ENCODE data around the gene GNG14. TPM values are rescaled to one million over a fixed set of nuclear protein-coding genes. Genes with fewer than 3 reads are reported as not detected.

GNG14 gene
- total and polyA plus RNA-seq, 11 donors, result not detected

- ATAC-seq, result no peak
- H3K9me3 ChIP-seq, result no peaks in the 10 kb centered on the region
- H3K27ac ChIP-seq, result no peak overlapping the region
- H3K4me3 ChIP-seq, result no peak overlapping the region
- DNase-seq, result no peak
- H3K4me1 ChIP-seq, result peaks cover 4 to 25% (median 12%) of the 10 kb centered on the region in 12 donors
- intact Hi-C loops (cut with DNase I), result loop anchor here in 3 of 10 donors (5.0 kb wide), 3 partner anchors 41 to 131 kb away; no protein-coding TSS in a partner anchor
- WGBS, 4 donors, result 96 to 100% (median 97%) methylated on average over 3 of the region's 3 CpGs
- peaks cover 2 to 81% (median 78%) of the 10 kb centered on the region in 9 donors for H3K36me3 ChIP-seq
- TF ChIP-seq POLR2A (IDR thresholded peaks at IDR 0.05) (no peak), CTCF (IDR thresholded peaks at IDR 0.05) (no peak)
- H3K27me3 ChIP-seq, result no peaks in the 10 kb centered on the region
These were observed 28.1 kb downstream of the GNG14 start for GRCh38 chr19:12715929-12716328.

GRCh38 chr19:12720296-12720695, 32.5 kb downstream of the GNG14 start:
- ATAC-seq (no peak), DNase-seq (no peak)
- WGBS, 4 donors, result 76 to 84% (median 79%) methylated on average over 10 of the region's 10 CpGs
- H3K4me3 ChIP-seq, result peak overlapping the region in 10 of 12 donors; percentile 65 to 98 (median 82)
- peaks cover 0 to 40% (median 37%) of the 10 kb centered on the region in 9 donors for H3K36me3 ChIP-seq
- no peaks in the 10 kb centered on the region for H3K27me3 ChIP-seq
- intact Hi-C loops (cut with DNase I), result loop anchor here in 3 of 10 donors (5.0 kb wide), 2 partner anchors 38 to 82 kb away; partner anchors contain the start of genes PRDX2 (in 2 of the 3), THSD8 (in 2 of the 3) and DHPS (in 1 of the 3)
- no peaks in the 10 kb centered on the region for H3K9me3 ChIP-seq
- H3K4me1 ChIP-seq, result peaks cover 4 to 44% (median 33%) of the 10 kb centered on the region in 12 donors
- no peak for TF ChIP-seq CTCF (IDR thresholded peaks at IDR 0.05)
- no peak for TF ChIP-seq POLR2A (IDR thresholded peaks at IDR 0.05)
- H3K27ac ChIP-seq, result peak overlapping the region in 11 of 12 donors; percentile 89 to 98 (median 96)

- ATAC-seq (peak in 3 of 4 donors; percentile 15 to 26 (median 25)), DNase-seq (peak in 4 of 5 donors; percentile 30 to 68 (median 54))
- H3K4me1 ChIP-seq, result peaks cover 4 to 44% (median 33%) of the 10 kb centered on the region in 12 donors
- H3K9me3 ChIP-seq, result no peaks in the 10 kb centered on the region
- no peaks in the 10 kb centered on the region for H3K27me3 ChIP-seq
- WGBS, 4 donors, result 1 to 5% (median 4%) methylated on average over 27 to 59 of the region's 59 CpGs
- TF ChIP-seq CTCF (IDR thresholded peaks at IDR 0.05) (no peak), POLR2A (IDR thresholded peaks at IDR 0.05) (peak in 1 of 2 donors; percentile 13)
- intact Hi-C loops (cut with DNase I), result loop anchor here in 3 of 10 donors (5.0 kb wide), 2 partner anchors 39 to 81 kb away; partner anchors contain the start of genes PRDX2 (in 2 of the 3), THSD8 (in 2 of the 3) and DHPS (in 1 of the 3)
- peak overlapping the region; percentile 88 to 98 (median 96) for H3K27ac ChIP-seq
- H3K36me3 ChIP-seq, result peaks cover 0 to 33% (median 30%) of the 10 kb centered on the region in 9 donors
- peak overlapping the region; percentile 65 to 98 (median 79) for H3K4me3 ChIP-seq
These were observed 33.3 kb downstream of the GNG14 start for GRCh38 chr19:12720851-12721655.
